Neural progenitor cell (in vitro differentiated cells): ENCODE results near the gene SLC10A7. TPM values are rescaled to one million over a fixed set of nuclear protein-coding genes. Genes with fewer than 3 reads are reported as not detected.

Source experiments
- DNase-seq: peaks from one replicate; pipeline ENCODE4 v3.0.0-alpha.2; 2016; ENCODE audit warnings: low spot score
- H2AFZ ChIP-seq: fragments of 200-600 bp; sonication (generic); replicated peaks from 2 replicates; pipeline ENCODE4 v1.6.1; 2016; ENCODE audit warnings: antibody characterized with exemption
- H3F3A ChIP-seq: fragments of 200-600 bp; sonication (generic); 2 replicates; pipeline ENCODE4 v1.6.1; 2016; ENCODE audit warnings: antibody characterized with exemption, low read depth
- H3K27ac ChIP-seq: fragments of 200-600 bp; sonication (generic); 2 replicates; pipeline ENCODE4 v1.5.1; 2016; ENCODE audit warnings: mild to moderate bottlenecking
- H3K27me3 ChIP-seq: fragments of 200-600 bp; sonication (generic); 2 replicates; pipeline ENCODE4 v1.6.1; 2016; ENCODE audit warnings: mild to moderate bottlenecking, moderate library complexity
- H3K36me3 ChIP-seq: fragments of 200-600 bp; sonication (generic); 2 replicates; pipeline ENCODE4 v1.5.1; 2016
- H3K4me1 ChIP-seq: fragments of 200-600 bp; sonication (generic); 2 replicates; pipeline ENCODE4 v1.6.1; 2016; ENCODE audit warnings: mixed run types
- H3K4me2 ChIP-seq: fragments of 200-600 bp; sonication (generic); 2 replicates; pipeline ENCODE4 v1.6.1; 2016
- H3K4me3 ChIP-seq: fragments of 200-600 bp; sonication (generic); 2 replicates; pipeline ENCODE4 v1.5.1; 2016
- H3K79me2 ChIP-seq: fragments of 200-600 bp; sonication (generic); 2 replicates; pipeline ENCODE4 v1.6.1; 2016; ENCODE audit warnings: low read depth
- H3K9ac ChIP-seq: fragments of 200-600 bp; sonication (generic); 2 replicates; pipeline ENCODE4 v1.6.1; 2016
- H3K9me3 ChIP-seq: fragments of 200-600 bp; sonication (generic); 2 replicates; pipeline ENCODE4 v1.5.1; 2016; ENCODE audit warnings: low read depth
- H4K20me1 ChIP-seq: fragments of 200-600 bp; sonication (generic); 2 replicates; pipeline ENCODE4 v1.6.1; 2016; ENCODE audit warnings: low read depth
- H3K27ac Mint-ChIP-seq: 3 replicates; pipeline ENCODE4 v1.8.0; 2021; ENCODE audit warnings: mixed read lengths
- H3K27me3 Mint-ChIP-seq: 2 replicates; pipeline ENCODE4 v1.8.0; 2022; ENCODE audit warnings: low read depth, mild to moderate bottlenecking, inconsistent platforms, moderate library complexity, mixed read lengths; ENCODE audit not compliant: insufficient read depth
- H3K36me3 Mint-ChIP-seq: 3 replicates; pipeline ENCODE4 v1.8.0; 2021; ENCODE audit warnings: mixed read lengths
- H3K4me1 Mint-ChIP-seq: 3 replicates; pipeline ENCODE4 v1.8.0; 2021; ENCODE audit warnings: mixed read lengths
- H3K4me3 Mint-ChIP-seq: 3 replicates; pipeline ENCODE4 v1.8.0; 2021; ENCODE audit warnings: mild to moderate bottlenecking, moderate library complexity, mixed read lengths
- H3K9me3 Mint-ChIP-seq: 3 replicates; pipeline ENCODE4 v1.8.0; 2020; ENCODE audit warnings: mixed read lengths
- EZH2 ChIP-seq: fragments of 200-600 bp; sonication (generic); IDR thresholded peaks from 2 replicates; pipeline ENCODE4 v1.6.1; 2017; ENCODE audit warnings: antibody characterized with exemption, mild to moderate bottlenecking, moderate library complexity
- EZH2phosphoT487 ChIP-seq: fragments of 200-600 bp; sonication (generic); IDR thresholded peaks from 2 replicates; pipeline ENCODE4 v1.6.1; 2017; ENCODE audit warnings: antibody characterized with exemption
- total RNA-seq: library from RNA; depleted of rRNA; stranded (reverse); fragments of >200 nt; gene quantifications from 2 replicates; pipeline ENCODE4 v1.2.3, GENCODE V29; 2015; ENCODE audit warnings: low replicate concordance
- TF ChIP-seq, protein P1 (sequence below): fragments of 200-600 bp; sonication (generic); IDR thresholded peaks from 2 replicates; pipeline ENCODE4 v1.5.1; 2017; ENCODE audit warnings: antibody characterized with exemption, mild to moderate bottlenecking

The SLC10A7 gene
- total RNA-seq, 1 donor from 2014 or later, result 9.9 TPM

DNA sequence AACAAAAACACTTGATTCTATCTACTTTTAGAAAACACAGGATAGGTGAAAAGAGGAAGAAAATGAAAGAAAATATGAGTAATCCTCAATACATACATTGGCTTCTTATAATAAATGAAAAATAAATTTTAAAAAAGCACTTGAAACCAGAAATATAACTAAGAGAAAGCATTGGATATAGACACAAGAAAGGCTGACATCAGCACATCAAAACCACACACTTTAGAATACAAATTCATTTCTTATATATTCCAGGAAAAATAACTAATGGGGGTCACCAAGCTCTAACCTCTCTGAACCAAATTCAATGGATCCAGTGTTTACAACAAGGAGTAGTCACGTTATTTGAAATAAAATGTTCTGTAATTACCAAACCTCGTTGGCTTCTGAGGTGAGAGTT lies 173.9 kb downstream of the SLC10A7 start:
- Histone ChIP-seq H2AFZ (no peak overlapping the region), H3K27ac (no peak overlapping the region), H3K79me2 (no peaks in the 10 kb centered on the region), H3K9ac (no peak overlapping the region), H3K36me3 (no peaks in the 10 kb centered on the region), H3F3A (no peaks in the 10 kb centered on the region), H3K27me3 (no peaks in the 10 kb centered on the region), H3K4me3 (no peak overlapping the region), H3K9me3 (no peaks in the 10 kb centered on the region), H3K4me2 (no peak overlapping the region), H4K20me1 (no peaks in the 10 kb centered on the region), H3K4me1 (no peaks in the 10 kb centered on the region)
- H3K27me3 Mint-ChIP-seq, result no peaks in the 10 kb centered on the region
- H3K4me3 Mint-ChIP-seq, result no peak overlapping the region
- H3K27ac Mint-ChIP-seq, result no peak overlapping the region
- TF ChIP-seq EZH2phosphoT487, result no peak
- DNase-seq, result no peak
- no peaks in the 10 kb centered on the region for H3K36me3 Mint-ChIP-seq
- peaks cover 4% of the 10 kb centered on the region for H3K4me1 Mint-ChIP-seq
- peaks cover 2% of the 10 kb centered on the region for H3K9me3 Mint-ChIP-seq

DNA sequence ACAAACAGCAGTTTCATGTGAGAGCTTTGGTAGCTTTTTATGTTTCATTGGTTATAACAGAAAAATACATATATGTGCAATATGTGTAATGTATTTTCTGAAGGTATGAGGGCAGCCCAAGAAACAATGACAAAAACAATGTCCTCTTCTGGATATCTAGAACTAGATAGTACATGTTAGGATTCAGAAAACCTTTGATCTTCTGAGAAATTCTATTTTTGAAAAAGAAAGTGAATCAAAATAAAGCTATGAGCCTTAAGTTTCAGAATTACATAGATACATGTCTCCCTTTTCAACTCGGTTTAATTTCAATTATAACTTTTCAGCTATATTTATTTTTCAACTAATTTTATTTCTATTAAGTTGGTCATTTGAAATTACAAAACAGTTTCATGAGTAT lies 175.5 kb downstream of the SLC10A7 start:
- no peaks in the 10 kb centered on the region for H3K36me3 ChIP-seq
- no peak overlapping the region for H3K4me3 Mint-ChIP-seq

DNA sequence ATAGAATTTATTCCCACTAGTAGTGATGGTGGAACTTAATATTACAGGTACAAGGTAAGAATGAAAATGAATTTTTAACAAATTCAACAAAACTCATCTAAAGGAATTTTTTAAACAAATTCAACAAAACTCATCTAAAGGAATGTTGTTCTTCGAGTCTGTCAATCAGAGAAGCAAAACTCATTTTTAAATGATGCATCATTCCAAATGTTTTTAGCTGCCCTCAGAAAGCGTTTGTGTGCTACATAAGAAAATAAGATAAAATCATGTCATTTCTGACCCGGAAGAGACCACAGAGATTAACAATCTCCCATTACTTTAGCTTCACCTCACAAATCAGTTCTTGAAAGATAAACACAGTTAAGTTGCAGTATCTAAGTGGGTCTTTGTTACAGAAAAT lies 178.0 kb downstream of the SLC10A7 start:
- Mint-ChIP-seq H3K27ac (no peak overlapping the region), H3K27me3 (no peaks in the 10 kb centered on the region), H3K4me3 (no peak overlapping the region), H3K4me1 (peaks cover 4% of the 10 kb centered on the region), H3K9me3 (no peaks in the 10 kb centered on the region), H3K36me3 (no peaks in the 10 kb centered on the region)
- no peak overlapping the region for H3K4me2 ChIP-seq
- H3K4me3 ChIP-seq, result no peak overlapping the region
- H3K79me2 ChIP-seq, result no peaks in the 10 kb centered on the region
- no peaks in the 10 kb centered on the region for H3K27me3 ChIP-seq
- no peak overlapping the region for H3K27ac ChIP-seq
- no peak for DNase-seq
- no peaks in the 10 kb centered on the region for H4K20me1 ChIP-seq
- H3K36me3 ChIP-seq, result no peaks in the 10 kb centered on the region
- no peak overlapping the region for H3K9ac ChIP-seq
- H3F3A ChIP-seq, result no peaks in the 10 kb centered on the region
- no peak overlapping the region for H2AFZ ChIP-seq
- no peaks in the 10 kb centered on the region for H3K9me3 ChIP-seq
- TF ChIP-seq EZH2 (no peak), EZH2phosphoT487 (no peak)
- TF ChIP-seq, protein P1, sequence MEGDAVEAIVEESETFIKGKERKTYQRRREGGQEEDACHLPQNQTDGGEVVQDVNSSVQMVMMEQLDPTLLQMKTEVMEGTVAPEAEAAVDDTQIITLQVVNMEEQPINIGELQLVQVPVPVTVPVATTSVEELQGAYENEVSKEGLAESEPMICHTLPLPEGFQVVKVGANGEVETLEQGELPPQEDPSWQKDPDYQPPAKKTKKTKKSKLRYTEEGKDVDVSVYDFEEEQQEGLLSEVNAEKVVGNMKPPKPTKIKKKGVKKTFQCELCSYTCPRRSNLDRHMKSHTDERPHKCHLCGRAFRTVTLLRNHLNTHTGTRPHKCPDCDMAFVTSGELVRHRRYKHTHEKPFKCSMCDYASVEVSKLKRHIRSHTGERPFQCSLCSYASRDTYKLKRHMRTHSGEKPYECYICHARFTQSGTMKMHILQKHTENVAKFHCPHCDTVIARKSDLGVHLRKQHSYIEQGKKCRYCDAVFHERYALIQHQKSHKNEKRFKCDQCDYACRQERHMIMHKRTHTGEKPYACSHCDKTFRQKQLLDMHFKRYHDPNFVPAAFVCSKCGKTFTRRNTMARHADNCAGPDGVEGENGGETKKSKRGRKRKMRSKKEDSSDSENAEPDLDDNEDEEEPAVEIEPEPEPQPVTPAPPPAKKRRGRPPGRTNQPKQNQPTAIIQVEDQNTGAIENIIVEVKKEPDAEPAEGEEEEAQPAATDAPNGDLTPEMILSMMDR, result no peak
- H3K4me1 ChIP-seq, result no peaks in the 10 kb centered on the region

More for the DNA sequence above, 175.5 kb downstream of the SLC10A7 start:
- Histone ChIP-seq H4K20me1 (no peaks in the 10 kb centered on the region), H2AFZ (no peak overlapping the region), H3K4me3 (no peak overlapping the region), H3F3A (no peaks in the 10 kb centered on the region), H3K9ac (no peak overlapping the region), H3K4me2 (no peak overlapping the region), H3K4me1 (no peaks in the 10 kb centered on the region), H3K27ac (no peak overlapping the region), H3K9me3 (no peaks in the 10 kb centered on the region), H3K79me2 (no peaks in the 10 kb centered on the region), H3K27me3 (no peaks in the 10 kb centered on the region)
- Mint-ChIP-seq H3K4me1 (peaks cover 4% of the 10 kb centered on the region), H3K27ac (no peak overlapping the region), H3K36me3 (no peaks in the 10 kb centered on the region), H3K9me3 (peaks cover 1% of the 10 kb centered on the region), H3K27me3 (no peaks in the 10 kb centered on the region)
- no peak for DNase-seq
- no peak for TF ChIP-seq EZH2
- TF ChIP-seq, protein P1, result no peak
- TF ChIP-seq EZH2phosphoT487, result no peak

DNA sequence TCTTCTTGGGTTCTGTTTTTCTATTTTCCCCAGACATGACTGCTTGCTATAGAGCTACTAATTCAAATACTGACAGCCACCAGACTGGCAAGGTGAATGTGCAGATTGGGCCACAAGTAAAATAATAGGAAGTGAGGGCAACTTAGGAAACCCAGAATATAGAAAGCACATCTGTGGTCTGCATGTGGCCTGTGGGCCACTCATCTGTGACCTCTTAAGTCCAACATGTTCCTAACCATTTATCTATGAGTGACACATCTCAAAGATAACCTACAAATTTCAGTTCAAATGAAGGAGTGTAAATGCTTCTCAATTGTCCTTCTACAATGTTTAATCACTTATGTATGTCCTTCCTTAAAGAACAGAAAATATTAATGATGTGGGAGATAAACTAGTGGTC lies 178.5 kb downstream of the SLC10A7 start:
- H3K9ac ChIP-seq, result no peak overlapping the region
- H3K36me3 Mint-ChIP-seq, result no peaks in the 10 kb centered on the region
- H3K9me3 Mint-ChIP-seq, result no peaks in the 10 kb centered on the region
- H3F3A ChIP-seq, result no peaks in the 10 kb centered on the region
- H3K4me1 Mint-ChIP-seq, result peaks cover 4% of the 10 kb centered on the region
- H3K4me2 ChIP-seq, result no peak overlapping the region
- H3K79me2 ChIP-seq, result no peaks in the 10 kb centered on the region
- H3K4me1 ChIP-seq, result no peaks in the 10 kb centered on the region
- H3K27me3 Mint-ChIP-seq, result no peaks in the 10 kb centered on the region
- H3K36me3 ChIP-seq, result no peaks in the 10 kb centered on the region
- no peaks in the 10 kb centered on the region for H3K27me3 ChIP-seq
- H3K4me3 ChIP-seq, result no peak overlapping the region
- no peaks in the 10 kb centered on the region for H4K20me1 ChIP-seq
- DNase-seq, result no peak
- TF ChIP-seq, protein P1, result no peak
- TF ChIP-seq EZH2 (no peak), EZH2phosphoT487 (no peak)
- H2AFZ ChIP-seq, result no peak overlapping the region
- no peak overlapping the region for H3K27ac Mint-ChIP-seq
- H3K9me3 ChIP-seq, result no peaks in the 10 kb centered on the region
- H3K4me3 Mint-ChIP-seq, result no peak overlapping the region
- no peak overlapping the region for H3K27ac ChIP-seq
